Neuronal stem cell (in vitro differentiated cells): Measurements from ENCODE around the gene CBR3.
"Not testable (repeated sequence)": the region's sequence is repeated elsewhere in the genome, so short reads cannot be mapped to it uniquely, and the experiment has no call there.

Experiments
- DNase-seq: peaks from one replicate; pipeline ENCODE4 v3.0.0-alpha.2; 2013; ENCODE audit warnings: low spot score
- H2AFZ ChIP-seq: one replicate; pipeline ENCODE4 v1.6.1; 2013; ENCODE audit warnings: mild to moderate bottlenecking, low read length, inconsistent platforms
- H2AK5ac ChIP-seq: 2 replicates; pipeline ENCODE4 v1.6.1; 2013; ENCODE audit warnings: low read depth, mild to moderate bottlenecking, inconsistent platforms, low read length, moderate library complexity, mixed read lengths
- H2BK120ac ChIP-seq: 2 replicates; pipeline ENCODE4 v1.6.1; 2013; ENCODE audit warnings: low read depth, mild to moderate bottlenecking, inconsistent platforms, low read length, moderate library complexity, mixed read lengths
- H2BK12ac ChIP-seq: one replicate; pipeline ENCODE4 v1.6.1; 2013; ENCODE audit warnings: low read length, inconsistent platforms
- H2BK15ac ChIP-seq: 2 replicates; pipeline ENCODE4 v1.6.1; 2013; ENCODE audit warnings: mild to moderate bottlenecking, low read length, inconsistent platforms, mixed read lengths
- H2BK5ac ChIP-seq: one replicate; pipeline ENCODE4 v1.6.1; 2013; ENCODE audit warnings: inconsistent platforms, mild to moderate bottlenecking, low read length, moderate library complexity
- H3K14ac ChIP-seq: one replicate; pipeline ENCODE4 v1.6.1; 2013; ENCODE audit warnings: low read length, inconsistent platforms
- H3K18ac ChIP-seq: 2 replicates; pipeline ENCODE4 v1.6.1; 2013; ENCODE audit warnings: low read length, inconsistent platforms
- H3K23ac ChIP-seq: 2 replicates; pipeline ENCODE4 v1.6.1; 2013; ENCODE audit warnings: low read depth, mild to moderate bottlenecking, mixed read lengths, low read length, inconsistent platforms; ENCODE audit not compliant: poor library complexity
- H3K27ac ChIP-seq: replicated peaks from 3 replicates; pipeline ENCODE4 v1.5.1; 2013; ENCODE audit warnings: low read length, inconsistent platforms
- H3K27me3 ChIP-seq, 3 experiments: 2 replicates each; pipeline ENCODE4 v1.6.1; 2013; ENCODE audit warnings: low read length in 3 of 3, mild to moderate bottlenecking in 2 of 3, inconsistent platforms in 1 of 3, low read depth in 1 of 3, mixed read lengths in 1 of 3, moderate library complexity in 1 of 3; ENCODE audit not compliant: control insufficient read depth in 3 of 3, insufficient read depth in 3 of 3
- H3K36me3 ChIP-seq, 2 donors: replicated peaks in 1 of 2; 2 replicates each; pipeline ENCODE4 v1.6.1; 2013; ENCODE audit warnings: low read length in 2 of 2; ENCODE audit not compliant: control insufficient read depth in 2 of 2, insufficient read depth in 2 of 2
- H3K4ac ChIP-seq: 2 replicates; pipeline ENCODE4 v1.6.1; 2013; ENCODE audit warnings: inconsistent platforms, mild to moderate bottlenecking, low read length, moderate library complexity
- H3K4me1 ChIP-seq, 2 donors: 1 replicate in 1 of 2; 2 replicates in 1 of 2; pipeline ENCODE4 v1.6.1; 2013; ENCODE audit warnings: low read length in 2 of 2, low read depth in 1 of 2; ENCODE audit not compliant: control insufficient read depth in 2 of 2, insufficient read depth in 1 of 2
- H3K4me2 ChIP-seq: one replicate; pipeline ENCODE4 v1.6.1; 2013; ENCODE audit warnings: mild to moderate bottlenecking, low read length, inconsistent platforms; ENCODE audit not compliant: insufficient read depth, poor library complexity, severe bottlenecking
- H3K4me3 ChIP-seq, 2 donors: 2 replicates each; pipeline ENCODE4 v1.5.1; 2013; ENCODE audit warnings: low read length in 2 of 2, mild to moderate bottlenecking in 2 of 2, inconsistent platforms in 1 of 2, moderate library complexity in 1 of 2
- H3K79me1 ChIP-seq: one replicate; pipeline ENCODE4 v1.6.1; 2013; ENCODE audit warnings: low read depth, mild to moderate bottlenecking, inconsistent platforms, low read length, moderate library complexity
- H3K9ac ChIP-seq: one replicate; pipeline ENCODE4 v1.6.1; 2013; ENCODE audit warnings: mild to moderate bottlenecking, low read depth, low read length, inconsistent platforms; ENCODE audit not compliant: poor library complexity
- H3K9me3 ChIP-seq, 2 donors: replicated peaks in 1 of 2; 2 replicates each; pipeline versions ENCODE3 to v1.6.1; 2013; ENCODE audit warnings: low read length in 2 of 2, mild to moderate bottlenecking in 2 of 2, inconsistent platforms in 1 of 2, low read depth in 1 of 2, mixed read lengths in 1 of 2, moderate library complexity in 1 of 2; ENCODE audit not compliant: control insufficient read depth in 2 of 2, insufficient read depth in 1 of 2
- H4K8ac ChIP-seq: one replicate; pipeline ENCODE4 v1.6.1; 2013; ENCODE audit warnings: low read depth, mild to moderate bottlenecking, inconsistent platforms, low read length, moderate library complexity
- H4K91ac ChIP-seq: one replicate; pipeline ENCODE4 v1.6.1; 2013; ENCODE audit warnings: low read length, low read depth, mild to moderate bottlenecking, inconsistent platforms; ENCODE audit not compliant: poor library complexity
- WGBS, 2 donors: extraction: QIAGEN DNeasy Blood & Tissue Kit; methylation state at CpG; one replicate each; pipeline ENCODE4 v1.1.7; 2013; ENCODE audit warnings: missing lambda C conversion rate in 2 of 2, mixed read lengths in 1 of 2; ENCODE audit not compliant: insufficient read length in 2 of 2, insufficient replicate concordance in 1 of 2; ENCODE audit errors: extremely low coverage in 2 of 2; 5-methylcytosine and 5-hydroxymethylcytosine counted together

CBR3 gene

DNA sequence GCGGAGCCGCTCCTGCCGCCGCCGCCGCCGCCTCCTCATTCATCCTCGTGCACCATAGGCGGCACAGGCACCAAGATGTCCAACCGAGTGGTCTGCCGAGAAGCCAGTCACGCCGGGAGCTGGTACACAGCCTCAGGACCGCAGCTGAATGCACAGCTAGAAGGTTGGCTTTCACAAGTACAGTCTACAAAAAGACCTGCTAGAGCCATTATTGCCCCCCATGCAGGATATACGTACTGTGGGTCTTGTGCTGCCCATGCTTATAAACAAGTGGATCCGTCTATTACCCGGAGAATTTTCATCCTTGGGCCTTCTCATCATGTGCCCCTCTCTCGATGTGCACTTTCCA, 4.5 kb upstream of the CBR3 start:
- H3K4ac ChIP-seq, H3K18ac ChIP-seq, H2BK120ac ChIP-seq, H2AK5ac ChIP-seq, H4K91ac ChIP-seq, H3K14ac ChIP-seq, H3K9me3 ChIP-seq, H4K8ac ChIP-seq, H2BK5ac ChIP-seq, DNase-seq, H3K23ac ChIP-seq, H3K27ac ChIP-seq, H3K79me1 ChIP-seq, H2BK12ac ChIP-seq, H3K36me3 ChIP-seq, H2BK15ac ChIP-seq, H3K9ac ChIP-seq: not testable (repeated sequence)
- H3K4me2 ChIP-seq: peak overlapping the region; percentile 19
- no CpG with 5 or more reads among the region's 18 CpGs for WGBS, 2 donors
- H3K4me1 ChIP-seq: peaks cover 4 to 10% of the 10 kb centered on the region in 2 donors
- peaks cover 10 to 51% (median 27%) of the 10 kb centered on the region in 3 experiments for H3K27me3 ChIP-seq
- peak overlapping the region; percentile 29 to 35 for H3K4me3 ChIP-seq
- peak overlapping the region; percentile 72 for H2AFZ ChIP-seq

DNA sequence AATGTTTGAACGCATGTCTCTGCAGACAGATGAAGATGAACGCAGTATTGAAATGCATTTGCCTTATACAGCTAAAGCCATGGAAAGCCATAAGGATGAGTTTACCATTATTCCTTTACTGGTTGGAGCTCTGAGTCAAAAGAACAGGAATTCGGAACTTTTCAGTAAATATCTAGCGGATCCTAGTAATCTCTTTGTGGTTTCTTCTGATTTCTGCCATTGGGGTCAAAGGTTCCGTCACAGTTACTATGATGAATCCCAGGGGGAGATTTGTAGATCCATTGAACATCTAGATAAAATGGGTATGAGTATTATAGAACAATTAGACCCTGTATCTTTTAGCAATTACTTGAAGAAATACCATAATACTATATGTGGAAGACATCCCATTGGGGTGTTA, 4.0 kb upstream of the CBR3 start:
- not testable (repeated sequence) for H3K9ac ChIP-seq, H3K4me3 ChIP-seq, H3K18ac ChIP-seq, H3K79me1 ChIP-seq, H3K9me3 ChIP-seq, H3K27ac ChIP-seq, H2BK12ac ChIP-seq, H3K23ac ChIP-seq, H3K14ac ChIP-seq, H2BK5ac ChIP-seq, H3K36me3 ChIP-seq, H4K91ac ChIP-seq, H2BK15ac ChIP-seq, H2BK120ac ChIP-seq, H3K4ac ChIP-seq, H4K8ac ChIP-seq, H3K4me2 ChIP-seq, DNase-seq, H2AK5ac ChIP-seq
- H3K27me3 ChIP-seq: peaks cover 10 to 55% (median 32%) of the 10 kb centered on the region in 3 experiments
- peak overlapping the region; percentile 72 for H2AFZ ChIP-seq
- no CpG with 5 or more reads among the region's 5 CpGs for WGBS, 2 donors
- peaks cover 8 to 10% of the 10 kb centered on the region in 2 donors for H3K4me1 ChIP-seq

DNA sequence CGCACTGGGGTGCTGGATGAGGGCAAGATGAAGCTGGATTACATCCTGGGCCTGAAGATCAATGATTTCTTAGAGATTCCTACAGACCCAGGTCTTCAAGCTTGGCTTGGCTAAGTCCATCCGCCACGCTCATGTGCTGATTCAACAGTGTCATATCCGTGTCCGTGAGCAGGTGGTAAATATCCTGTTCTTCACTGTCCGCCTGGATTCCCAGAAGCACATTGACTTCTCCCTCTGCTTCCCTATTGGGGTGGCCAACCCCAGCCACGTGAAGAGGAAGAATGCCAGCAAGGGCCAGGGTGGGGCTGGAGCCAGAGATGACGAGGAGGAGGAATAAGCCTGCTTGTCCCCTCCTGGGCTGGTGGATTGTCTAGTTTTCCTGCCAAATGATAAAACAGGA, 2.2 kb upstream of the CBR3 start:
- H2AK5ac ChIP-seq: no peak overlapping the region
- H2BK120ac ChIP-seq: no peak overlapping the region
- H3K4ac ChIP-seq: no peak overlapping the region
- peaks cover 8 to 13% of the 10 kb centered on the region in 2 donors for H3K4me1 ChIP-seq
- no peak overlapping the region for H3K27ac ChIP-seq
- no peak for DNase-seq
- H3K23ac ChIP-seq: no peak overlapping the region
- no peak overlapping the region for H2BK15ac ChIP-seq
- H3K36me3 ChIP-seq: no peaks in the 10 kb centered on the region
- H2BK5ac ChIP-seq: no peak overlapping the region
- no peak overlapping the region for H4K8ac ChIP-seq
- peak overlapping the region; percentile 8 for H4K91ac ChIP-seq
- no peak overlapping the region for H3K4me2 ChIP-seq
- peaks cover 3% of the 10 kb centered on the region for H3K79me1 ChIP-seq
- no peak overlapping the region for H3K9ac ChIP-seq
- H3K4me3 ChIP-seq: no peak overlapping the region
- no CpG with 5 or more reads among the region's 8 CpGs for WGBS, 2 donors
- H2BK12ac ChIP-seq: no peak overlapping the region
- no peak overlapping the region for H2AFZ ChIP-seq
- peaks cover 0 to 2% of the 10 kb centered on the region in 2 donors for H3K9me3 ChIP-seq
- H3K18ac ChIP-seq: no peak overlapping the region
- peaks cover 12 to 73% (median 48%) of the 10 kb centered on the region in 3 experiments for H3K27me3 ChIP-seq
- H3K14ac ChIP-seq: no peak overlapping the region

DNA sequence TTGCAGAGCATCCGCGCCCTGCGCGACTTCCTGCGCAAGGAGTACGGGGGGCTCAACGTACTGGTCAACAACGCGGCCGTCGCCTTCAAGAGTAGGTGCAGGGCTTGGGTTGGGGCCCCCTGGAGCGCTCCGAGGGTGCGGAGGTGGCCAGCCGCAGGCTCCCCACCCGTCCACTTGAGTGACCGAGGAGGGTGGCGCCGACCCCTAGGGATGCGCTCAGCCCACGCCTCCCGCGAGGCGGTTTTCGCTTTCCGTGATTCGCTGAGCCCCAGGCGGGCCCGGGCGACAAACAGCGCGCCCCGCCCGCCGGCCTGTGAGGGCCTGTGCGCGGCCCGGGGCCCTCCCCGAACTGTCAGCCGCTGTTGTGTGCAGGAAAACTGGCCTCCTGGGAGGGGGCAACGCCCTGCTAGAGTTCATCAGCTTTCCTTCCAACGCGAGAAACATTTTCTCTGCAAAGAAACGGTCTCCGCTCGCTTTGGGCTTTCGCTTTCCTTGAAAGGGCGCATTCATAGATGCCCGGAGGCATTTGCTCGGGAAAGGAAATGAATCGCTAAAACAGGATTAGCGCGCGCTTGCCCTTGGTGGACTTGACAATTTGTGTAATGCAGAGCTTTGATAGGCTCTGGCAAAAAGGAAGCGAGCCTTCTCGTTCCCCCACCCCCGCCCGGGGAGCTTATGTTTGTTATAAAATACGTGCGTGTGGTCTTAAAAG, 668 bp downstream of the CBR3 start:
- Histone ChIP-seq H2AK5ac (no peak overlapping the region), H2BK12ac (peak overlapping the region; percentile 99), H3K4ac (no peak overlapping the region), H3K18ac (peak overlapping the region; percentile 90), H3K79me1 (peaks cover 3% of the 10 kb centered on the region), H2AFZ (peak overlapping the region; percentile 98), H3K27me3 (peaks cover 12 to 68% (median 50%) of the 10 kb centered on the region in 3 experiments), H3K27ac (no peak overlapping the region), H2BK120ac (no peak overlapping the region), H2BK5ac (no peak overlapping the region), H3K23ac (peak overlapping the region; percentile 91), H3K14ac (peak overlapping the region; percentile 3), H3K9ac (peak overlapping the region; percentile 81), H3K4me3 (peak overlapping the region; percentile 48 to 78), H3K36me3 (no peaks in the 10 kb centered on the region), H4K8ac (no peak overlapping the region), H4K91ac (no peak overlapping the region), H2BK15ac (peak overlapping the region; percentile 58), H3K9me3 (peaks cover 0 to 2% of the 10 kb centered on the region in 2 donors), H3K4me1 (peaks cover 8 to 13% of the 10 kb centered on the region in 2 donors), H3K4me2 (peak overlapping the region; percentile 84)
- WGBS, 2 donors: no CpG with 5 or more reads among the region's 60 CpGs
- no peak for DNase-seq
